NCI-H226 (cell line): ENCODE measurements around the gene SMIM12.

ENCODE experiments used
- DNase-seq: peaks from one replicate; pipeline ENCODE4 v3.0.0-alpha.2; 2015

SMIM12 gene, protein sequence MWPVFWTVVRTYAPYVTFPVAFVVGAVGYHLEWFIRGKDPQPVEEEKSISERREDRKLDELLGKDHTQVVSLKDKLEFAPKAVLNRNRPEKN

GRCh38 chr1:34859446-34860200, at the start of gene SMIM12:
TSS of gene SMIM12 (minus strand) at chr1:34859749. CDS start at chr1:34855977, 3,772 bp downstream.
- DNase-seq, result peak; percentile 91

DNA sequence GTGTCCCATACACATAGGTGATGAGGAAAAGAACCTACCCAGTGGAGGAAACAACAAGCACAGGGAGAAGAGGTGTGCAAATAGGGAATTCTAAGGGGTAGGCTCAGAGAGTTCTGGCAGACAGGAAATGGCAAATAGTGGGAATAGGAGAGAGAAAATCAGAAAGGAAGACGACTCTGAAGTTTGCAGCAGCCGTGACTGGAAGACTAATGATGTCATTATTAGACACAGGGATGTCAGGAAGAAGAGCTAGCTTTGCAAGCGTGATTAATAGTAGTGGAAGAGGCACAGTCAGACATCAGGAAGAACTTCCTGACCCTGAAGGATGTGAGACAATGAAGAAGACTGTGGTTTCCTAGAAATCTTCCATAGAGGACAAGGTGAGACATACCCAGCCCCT, 48.8 kb upstream of the SMIM12 start:
- no peak for DNase-seq

- DNase-seq, result no peak
These were observed 48.0 kb upstream of the SMIM12 start for GRCh38 chr1:34907487-34908090.

DNA sequence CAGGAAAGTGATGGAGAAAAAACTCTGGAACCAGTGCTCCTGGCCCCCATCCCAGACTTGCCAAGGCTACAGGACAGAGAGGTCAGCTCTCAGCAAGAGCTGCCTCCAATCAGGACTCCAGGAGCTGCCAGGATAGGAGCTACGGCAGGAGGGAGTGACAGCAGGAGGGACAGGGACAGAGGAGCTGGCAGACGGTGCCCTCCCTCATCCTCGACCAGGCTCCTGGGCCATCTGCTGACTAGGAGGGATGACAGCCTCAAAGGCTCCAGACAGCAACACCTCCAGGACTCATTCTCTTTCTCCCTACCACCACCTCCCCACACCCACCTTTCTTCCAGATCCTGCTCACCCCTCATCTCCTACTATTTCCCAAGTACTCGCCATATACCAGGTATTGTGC, 47.2 kb upstream of the SMIM12 start:
- DNase-seq, result no peak

- DNase-seq, result no peak
These were observed 46.7 kb upstream of the SMIM12 start for GRCh38 chr1:34906222-34906621.

DNA sequence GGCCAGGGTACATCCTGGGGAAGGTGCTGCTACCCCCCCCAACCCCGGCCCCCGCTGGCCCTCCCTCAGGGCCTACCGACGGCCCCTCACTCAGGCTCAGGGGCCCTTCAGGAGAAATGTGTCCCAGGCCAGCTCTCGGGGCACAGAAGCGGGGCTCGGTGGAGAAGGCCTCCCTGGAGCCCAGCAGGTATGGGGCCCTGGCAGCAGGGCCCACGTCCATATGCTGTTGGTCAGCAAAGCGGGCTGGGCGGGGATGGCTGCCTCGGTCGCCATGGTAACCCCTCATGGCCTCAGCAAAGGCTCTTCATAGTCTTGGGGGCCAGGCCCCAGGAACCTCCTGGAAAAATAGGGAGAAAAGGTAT, 45.5 kb upstream of the SMIM12 start:
- no peak for DNase-seq

DNA sequence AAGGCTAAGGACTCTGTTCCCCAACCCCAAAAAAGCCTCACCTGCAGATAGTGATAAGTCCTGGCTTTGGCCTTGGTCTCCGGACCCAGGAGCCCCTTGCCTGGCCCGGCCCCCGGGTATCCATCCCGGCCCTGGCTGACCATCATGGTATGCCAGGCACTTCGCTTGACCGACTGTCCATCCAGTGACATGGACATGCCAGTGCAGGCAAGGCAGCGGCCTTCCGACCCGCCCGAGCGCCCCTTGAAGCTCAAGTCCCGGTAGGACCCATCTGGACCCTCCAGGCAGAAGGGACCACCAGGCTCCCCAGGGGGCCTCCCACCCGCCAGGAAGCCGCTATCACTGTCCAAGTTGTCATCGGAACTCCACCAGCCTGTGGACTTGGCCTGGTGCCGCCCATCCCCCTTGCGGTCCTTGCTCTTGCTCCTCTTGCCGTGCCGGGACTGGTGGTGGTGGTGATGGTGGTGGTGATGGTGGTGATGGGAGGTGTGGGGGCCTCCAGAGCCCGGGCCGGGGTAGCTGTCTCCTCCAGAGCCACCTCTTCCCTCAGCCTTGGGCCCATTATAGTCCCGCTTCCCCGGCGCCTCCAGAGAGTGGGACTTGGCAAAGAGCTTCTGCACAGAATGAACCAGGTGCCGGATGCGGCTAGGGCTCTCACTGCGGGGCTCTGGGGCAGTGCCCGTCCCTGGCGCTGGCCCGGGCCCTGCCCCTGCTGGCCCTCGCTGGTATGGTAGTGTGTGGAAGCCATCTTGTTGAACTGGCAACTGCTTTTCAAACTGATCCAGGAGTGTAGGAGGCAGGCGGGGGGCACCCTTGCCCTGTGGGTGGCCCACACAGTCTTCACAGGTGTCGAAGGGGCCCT, 44.9 kb upstream of the SMIM12 start:
- no peak for DNase-seq

- no peak for DNase-seq
These were observed 42.4 kb upstream of the SMIM12 start for GRCh38 chr1:34901919-34902318.

DNA sequence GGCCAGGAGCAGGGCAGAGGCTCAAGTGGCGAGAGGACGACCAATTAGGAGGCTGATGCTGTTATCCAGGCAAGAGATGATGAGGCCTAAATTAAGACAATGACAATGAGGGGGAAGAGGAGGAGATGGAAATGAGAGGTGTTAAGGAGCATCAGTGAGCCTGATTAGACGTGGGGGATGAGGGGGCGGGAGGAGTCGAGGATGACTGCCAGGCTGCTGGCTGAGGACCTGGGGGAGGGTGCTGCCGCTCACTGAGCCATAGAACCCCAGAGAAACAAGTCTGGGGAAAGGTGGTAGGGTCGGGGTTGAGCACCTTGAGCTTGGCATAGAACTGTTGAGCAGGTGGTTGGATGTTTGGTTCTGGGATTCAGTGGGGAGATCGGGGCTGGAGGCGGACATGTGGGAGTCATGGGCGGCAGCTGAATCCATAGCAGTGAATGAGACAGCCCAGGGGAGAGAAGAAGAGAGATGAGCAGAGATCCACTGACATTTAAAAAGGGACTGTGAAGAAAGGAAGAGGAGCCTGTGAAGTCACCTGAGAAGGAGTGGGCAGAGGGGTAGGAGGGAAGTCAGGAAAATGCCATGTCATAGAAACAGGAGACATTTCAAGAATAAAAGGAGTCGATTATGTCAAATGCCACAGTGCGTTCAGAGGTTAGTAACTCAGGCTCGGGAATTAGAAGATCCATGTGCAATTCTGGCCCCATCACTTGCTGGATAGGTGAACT, 41.4 kb upstream of the SMIM12 start:
- no peak for DNase-seq

GRCh38 chr1:34899906-34900305, 40.4 kb upstream of the SMIM12 start:
- no peak for DNase-seq

DNA sequence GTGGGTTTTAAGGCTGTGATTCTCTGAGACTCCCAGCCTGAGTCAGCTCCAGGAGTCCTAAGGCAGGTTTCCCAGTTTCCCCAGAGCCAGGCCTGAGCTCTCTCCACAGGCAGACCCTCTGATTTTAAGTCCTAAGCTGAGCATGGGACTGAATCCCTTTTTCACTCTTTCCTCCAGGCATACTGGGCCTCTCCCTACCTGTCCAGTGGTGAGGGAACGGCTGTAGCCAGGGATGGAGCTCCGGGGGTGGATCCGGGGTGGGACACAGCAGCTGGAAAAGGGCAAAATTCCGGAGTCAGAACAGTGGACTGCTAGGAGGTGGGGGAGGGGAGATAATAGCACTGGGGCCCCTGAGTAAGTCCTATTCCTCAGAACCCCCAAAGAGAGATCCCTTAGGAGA, 39.9 kb upstream of the SMIM12 start:
- no peak for DNase-seq

- no peak for DNase-seq
These were observed 38.8 kb upstream of the SMIM12 start for GRCh38 chr1:34898330-34898761.

DNA sequence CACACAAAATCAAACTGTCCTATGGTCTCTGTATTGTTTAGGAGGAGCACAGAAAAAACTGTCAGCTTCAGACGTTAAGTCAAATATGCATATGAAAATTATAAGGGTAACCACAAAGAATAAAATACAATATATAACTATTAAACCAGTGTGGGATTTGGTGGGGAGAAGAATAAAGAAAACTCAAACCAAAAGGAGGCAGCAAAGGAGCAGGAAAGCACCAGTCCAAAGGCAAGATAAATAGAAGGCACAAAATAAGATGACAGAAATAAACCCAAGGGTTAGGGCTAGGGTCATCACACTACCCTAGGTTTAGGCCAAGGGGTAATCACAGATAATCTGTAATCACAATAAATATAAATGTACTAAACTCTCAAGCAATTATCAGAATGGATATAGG, 37.1 kb upstream of the SMIM12 start:
- no peak for DNase-seq

GRCh38 chr1:34889705-34890104, 30.2 kb upstream of the SMIM12 start:
- no peak for DNase-seq

- no peak for DNase-seq
These were observed 28.0 kb upstream of the SMIM12 start for GRCh38 chr1:34887593-34887992.

- no peak for DNase-seq
These were observed 26.1 kb upstream of the SMIM12 start for GRCh38 chr1:34885405-34886247.

GRCh38 chr1:34884961-34885360, 25.4 kb upstream of the SMIM12 start:
- DNase-seq, result no peak

DNA sequence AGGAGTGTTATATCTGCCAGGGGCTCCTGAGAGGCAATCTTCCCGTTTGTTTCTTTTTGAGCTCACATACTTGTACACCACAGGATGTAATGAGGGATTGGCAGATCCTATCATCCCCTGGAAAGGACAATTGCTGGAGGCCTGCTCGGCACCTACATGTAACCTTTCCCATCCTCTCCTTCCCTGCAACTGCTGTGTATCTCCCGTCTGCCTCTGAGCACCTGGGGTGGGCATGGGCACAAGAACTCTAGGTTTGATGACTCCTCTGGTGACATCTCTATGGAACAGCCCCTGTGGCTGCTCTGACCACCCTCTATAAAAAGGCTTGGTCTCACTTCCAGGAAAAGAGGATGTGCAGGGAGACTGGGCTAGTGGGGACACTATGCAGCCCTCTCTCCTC, 25.0 kb upstream of the SMIM12 start:
- no peak for DNase-seq

GRCh38 chr1:34879230-34879629, 19.7 kb upstream of the SMIM12 start:
- no peak for DNase-seq

DNA sequence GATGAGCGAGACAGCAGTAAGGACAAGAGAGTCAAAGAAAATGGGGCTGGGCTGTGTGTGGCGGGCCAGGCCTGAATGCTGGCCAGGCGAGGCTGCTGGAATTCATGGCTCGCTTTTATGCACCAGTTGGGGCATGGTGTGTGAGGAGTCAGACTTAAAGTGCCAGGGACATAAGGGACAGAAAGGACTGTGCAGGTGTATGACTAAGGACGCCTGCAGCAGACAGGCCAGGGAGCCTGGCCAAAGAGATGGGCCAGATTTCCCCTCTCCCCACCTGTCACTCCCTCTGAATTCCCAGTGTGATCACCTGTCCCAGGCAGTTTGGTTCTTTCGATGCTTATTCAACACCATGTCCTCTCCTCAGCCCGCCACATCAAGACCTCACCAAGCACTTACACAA, 16.9 kb upstream of the SMIM12 start:
- no peak for DNase-seq

- no peak for DNase-seq
These were observed 14.9 kb upstream of the SMIM12 start for GRCh38 chr1:34874296-34874952.

- DNase-seq, result no peak
These were observed 12.6 kb upstream of the SMIM12 start for GRCh38 chr1:34872133-34872503.
